Fibroblast of villous mesenchyme (primary cell): Measurements from ENCODE around the gene MARS2. TPM values are rescaled to one million over a fixed set of nuclear protein-coding genes. Genes with fewer than 3 reads are reported as not detected.

Source experiments
- DNase-seq: peaks from one replicate; pipeline ENCODE4 v3.0.0-alpha.2; 2010; ENCODE audit warnings: low read depth
- H3K4me3 ChIP-seq: 2 replicates; pipeline ENCODE4 v1.5.1; 2011; ENCODE audit warnings: low read depth, mild to moderate bottlenecking, low read length
- CTCF ChIP-seq: IDR thresholded peaks from 2 replicates; pipeline ENCODE4 v1.5.1; 2012; ENCODE audit warnings: low read depth, mild to moderate bottlenecking, low read length; ENCODE audit not compliant: insufficient read depth
- total RNA-seq: library from RNA; depleted of rRNA; stranded (reverse); fragments of >200 nt; gene quantifications from 2 replicates; pipeline ENCODE4 v1.2.3, GENCODE V29; 2012

The MARS2 gene
- total RNA-seq, 1 donor: 5.2 TPM

- no peak overlapping the region for H3K4me3 ChIP-seq
- TF ChIP-seq CTCF: no peak
- no peak for DNase-seq
These were observed 32.7 kb upstream of the MARS2 start for GRCh38 chr2:197672371-197672893.

- DNase-seq: no peak
- TF ChIP-seq CTCF: no peak
- no peak overlapping the region for H3K4me3 ChIP-seq
These were observed 32.1 kb upstream of the MARS2 start for GRCh38 chr2:197673106-197673505.

- no peak overlapping the region for H3K4me3 ChIP-seq
- no peak for DNase-seq
- TF ChIP-seq CTCF: no peak
These were observed 31.6 kb upstream of the MARS2 start for GRCh38 chr2:197673606-197674005.

- no peak for DNase-seq
- no peak for TF ChIP-seq CTCF
- peak overlapping the region; percentile 53 for H3K4me3 ChIP-seq
These were observed 31.1 kb upstream of the MARS2 start for GRCh38 chr2:197674060-197674459.

- DNase-seq: peak; percentile 24
- TF ChIP-seq CTCF: no peak
- peak overlapping the region; percentile 53 for H3K4me3 ChIP-seq
These were observed 30.6 kb upstream of the MARS2 start for GRCh38 chr2:197674591-197674990.

GRCh38 chr2:197675246-197675645 is 29.9 kb upstream of the MARS2 start, which contains the start of gene RFTN2:
RFTN2 (minus strand) TSS chr2:197675587; CDS start chr2:197675458, 129 bp downstream.
- no peak for TF ChIP-seq CTCF
- DNase-seq: peak; percentile 19

GRCh38 chr2:197675711-197676188 is 29.4 kb upstream of the MARS2 start:
- peak; percentile 67 for DNase-seq
- TF ChIP-seq CTCF: no peak
- peak overlapping the region; percentile 53 for H3K4me3 ChIP-seq

More at GRCh38 chr2:197675246-197675645, 29.9 kb upstream of the MARS2 start, which contains the start of gene RFTN2:
- H3K4me3 ChIP-seq: peak within 1 kb of the TSS; percentile 53
